K562 (cell line): Measurements from ENCODE around the gene C2. TPM values are rescaled to one million over a fixed set of nuclear protein-coding genes. Genes with fewer than 3 reads are reported as not detected.

Source experiments
- ARID1B ChIP-seq: fragments of 450-650 bp; IDR thresholded peaks from 2 replicates; pipeline ENCODE4 v1.6.1; 2016; ENCODE audit warnings: antibody characterized with exemption, mild to moderate bottlenecking, inconsistent platforms
- ARNT ChIP-seq, 2 experiments: fragments of 450-650 bp; IDR thresholded peaks; 2 replicates each; pipeline ENCODE4 v1.6.1; 2016; ENCODE audit warnings: mild to moderate bottlenecking in 1 of 2
- ASH1L ChIP-seq: fragments of 450-650 bp; IDR thresholded peaks from 2 replicates; pipeline ENCODE4 v1.6.1; 2018; ENCODE audit warnings: borderline replicate concordance, mild to moderate bottlenecking, low read depth; ENCODE audit not compliant: partially characterized antibody
- CREB1 ChIP-seq, 2 experiments: sonication (generic) in 1 of 2; formaldehyde crosslinking in 1 of 2; IDR thresholded peaks; 2 replicates each; pipeline versions ENCODE4 v1.6.1 to v1.8.0; 2012 to 2022; ENCODE audit warnings: inconsistent platforms in 1 of 2, mild to moderate bottlenecking in 1 of 2, missing genetic modification reagents in 1 of 2, moderate library complexity in 1 of 2
- ETV5 ChIP-seq: sonication (generic); formaldehyde crosslinking; IDR thresholded peaks from 2 replicates; pipeline ENCODE4 v1.4.0; 2020; ENCODE audit warnings: low read depth, mild to moderate bottlenecking, missing genetic modification reagents
- POLR2AphosphoS2 ChIP-seq: IDR thresholded peaks from 2 replicates; pipeline ENCODE4 v1.6.1; 2012; ENCODE audit warnings: low read length, improper control_type of control experiment
- POLR2B ChIP-seq: fragments of 450-650 bp; IDR thresholded peaks from 2 replicates; pipeline ENCODE4 v1.6.1; 2018; ENCODE audit warnings: low read depth; ENCODE audit not compliant: partially characterized antibody
- RREB1 ChIP-seq: fragments of 250-450 bp; sonication (Bioruptor Pico); IDR thresholded peaks from 2 replicates; pipeline ENCODE4 v1.4.0; 2020
- SAFB ChIP-seq: fragments of 200-400 bp; formaldehyde crosslinking; IDR thresholded peaks from 2 replicates; pipeline ENCODE4 v1.6.1; 2017; ENCODE audit warnings: low read depth, low read length, borderline replicate concordance
- SMC3 ChIP-seq: conservative IDR thresholded peaks from 2 replicates; pipeline ENCODE4 v1.6.1; 2011; ENCODE audit warnings: low read depth, low read length, improper control_type of control experiment; ENCODE audit not compliant: insufficient read depth
- ZBTB1 ChIP-seq: sonication (generic); formaldehyde crosslinking; IDR thresholded peaks from 2 replicates; pipeline ENCODE4 v1.8.1; 2023; ENCODE audit warnings: missing genetic modification reagents, low read depth, mild to moderate bottlenecking, borderline replicate concordance
- ZBTB8A ChIP-seq: fragments of 450-650 bp; IDR thresholded peaks from 2 replicates; pipeline ENCODE4 v1.6.1; 2018; ENCODE audit warnings: mild to moderate bottlenecking, moderate library complexity; ENCODE audit not compliant: partially characterized antibody
- ZNF76 ChIP-seq: fragments of 250-450 bp; sonication (Bioruptor Pico); IDR thresholded peaks from 2 replicates; pipeline ENCODE4 v1.4.0; 2020; ENCODE audit warnings: mild to moderate bottlenecking, moderate library complexity, borderline replicate concordance
- polyA plus RNA-seq, 8 experiments: library from polyadenylated mRNA; depleted of rRNA in 4 of 8; stranded (reverse) in 5 of 8; unstranded in 3 of 8; fragments of >200 nt; fragmentation: Nextera tagmentation in 2 of 8; fragmentation: Illumina TruSeq in 1 of 8; extraction: Ambion mirVana in 2 of 8; extraction: Trizol in 1 of 8; gene quantifications; 2 replicates each; pipeline versions ENCODE4 v1.2.1 to v1.2.3, GENCODE V29; 2011 to 2014; ENCODE audit warnings: inconsistent platforms in 1 of 8, missing spikeins in 1 of 8
- total RNA-seq, 7 experiments: library from RNA; depleted of rRNA in 6 of 7; stranded (reverse); fragments of >200 nt in 6 of 7; fragmentation: Illumina TruSeq in 2 of 7; extraction: Trizol in 2 of 7; gene quantifications; 2 replicates each; pipeline versions ENCODE4 v1.2.1 to v1.2.3, GENCODE V29; 2011 to 2021; ENCODE audit warnings: low replicate concordance in 1 of 7
- TF ChIP-seq, protein P1 (sequence below): fragments of 250-450 bp; sonication (Bioruptor Pico); IDR thresholded peaks from 2 replicates; pipeline ENCODE4 v1.8.0; 2021; ENCODE audit warnings: moderate library complexity, mild to moderate bottlenecking, inconsistent platforms
- TF ChIP-seq, protein P2 (sequence below): sonication (generic); formaldehyde crosslinking; IDR thresholded peaks from 2 replicates; pipeline ENCODE4 v1.8.0; 2022; ENCODE audit warnings: missing genetic modification reagents, mild to moderate bottlenecking, moderate library complexity, borderline replicate concordance

Gene C2
- total and polyA plus RNA-seq, 9 of the 15 experiments (the other 6 are each of a cell fraction or from before 2014, with no cell fraction given): 0.05 to 1.1 (median 0.39) TPM; not detected in 1

GRCh38 chr6:31897612-31898382 lies 29.7 kb upstream of the C2 start, which contains the start of gene EHMT2 (continued):
- TF ChIP-seq ASH1L (no peak), RREB1 (no peak), ARNT (IDR thresholded peaks at IDR 0.05) (0 out of 4 replicates have a peak, but pooled peaks of 1 of the 2 experiments have one; percentile 10), ZBTB8A (no peak), ZBTB1 (CRISPR knock-in tag) (0 out of 2 replicates have a peak, but pooled peaks have one; percentile 33), CREB1 (IDR thresholded peaks at IDR 0.05) (no peak; the same call in 1 of the 2 replicates), CREB1 (CRISPR knock-in tag; IDR thresholded peaks at IDR 0.05) (0 out of 2 replicates have a peak, but pooled peaks have one; percentile 44), ARID1B (no peak), SAFB (no peak), SMC3 (no peak), ETV5 (CRISPR knock-in tag) (peak; percentile 70; the same call in 1 of the 2 replicates), ZNF76 (no peak), POLR2B (peak; percentile 73), POLR2AphosphoS2 (no peak)
- TF ChIP-seq, protein P1, sequence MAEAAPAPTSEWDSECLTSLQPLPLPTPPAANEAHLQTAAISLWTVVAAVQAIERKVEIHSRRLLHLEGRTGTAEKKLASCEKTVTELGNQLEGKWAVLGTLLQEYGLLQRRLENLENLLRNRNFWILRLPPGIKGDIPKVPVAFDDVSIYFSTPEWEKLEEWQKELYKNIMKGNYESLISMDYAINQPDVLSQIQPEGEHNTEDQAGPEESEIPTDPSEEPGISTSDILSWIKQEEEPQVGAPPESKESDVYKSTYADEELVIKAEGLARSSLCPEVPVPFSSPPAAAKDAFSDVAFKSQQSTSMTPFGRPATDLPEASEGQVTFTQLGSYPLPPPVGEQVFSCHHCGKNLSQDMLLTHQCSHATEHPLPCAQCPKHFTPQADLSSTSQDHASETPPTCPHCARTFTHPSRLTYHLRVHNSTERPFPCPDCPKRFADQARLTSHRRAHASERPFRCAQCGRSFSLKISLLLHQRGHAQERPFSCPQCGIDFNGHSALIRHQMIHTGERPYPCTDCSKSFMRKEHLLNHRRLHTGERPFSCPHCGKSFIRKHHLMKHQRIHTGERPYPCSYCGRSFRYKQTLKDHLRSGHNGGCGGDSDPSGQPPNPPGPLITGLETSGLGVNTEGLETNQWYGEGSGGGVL (CRISPR knock-in tag): no peak
- TF ChIP-seq, protein P2, sequence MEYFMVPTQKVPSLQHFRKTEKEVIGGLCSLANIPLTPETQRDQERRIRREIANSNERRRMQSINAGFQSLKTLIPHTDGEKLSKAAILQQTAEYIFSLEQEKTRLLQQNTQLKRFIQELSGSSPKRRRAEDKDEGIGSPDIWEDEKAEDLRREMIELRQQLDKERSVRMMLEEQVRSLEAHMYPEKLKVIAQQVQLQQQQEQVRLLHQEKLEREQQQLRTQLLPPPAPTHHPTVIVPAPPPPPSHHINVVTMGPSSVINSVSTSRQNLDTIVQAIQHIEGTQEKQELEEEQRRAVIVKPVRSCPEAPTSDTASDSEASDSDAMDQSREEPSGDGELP: peak; percentile 50
